GM12891 (cell line): ENCODE data around the gene GOLGA6L10. TPM values are rescaled to one million over a fixed set of nuclear protein-coding genes. Genes with fewer than 3 reads are reported as not detected.
"Not testable (repeated sequence)": the region's sequence is repeated elsewhere in the genome, so short reads cannot be mapped to it uniquely, and the experiment has no call there.

Experiments used
- DNase-seq: peaks from one replicate; pipeline ENCODE4 v3.0.0; 2011; ENCODE audit warnings: low spot score; ENCODE audit not compliant: insufficient read length
- FAIRE-seq: peaks from 2 replicates; lab custom pipeline; 2011; peaks lifted over from hg19 to GRCh38; lab: Jason Lieb, UNC
- PAX5 ChIP-seq: IDR thresholded peaks from 2 replicates; pipeline ENCODE4 v1.6.1; 2011; ENCODE audit warnings: low read length, moderate library complexity, mild to moderate bottlenecking; ENCODE audit not compliant: insufficient read depth, severe bottlenecking
- POLR2A ChIP-seq: IDR thresholded peaks from 2 replicates; pipeline ENCODE4 v1.6.1; 2011; ENCODE audit warnings: low read depth, low read length, control low read depth
- POLR2AphosphoS5 ChIP-seq: IDR thresholded peaks from 2 replicates; pipeline ENCODE4 v1.6.1; 2011; ENCODE audit warnings: low read depth, low read length, control low read depth
- POU2F2 ChIP-seq: IDR thresholded peaks from 2 replicates; pipeline ENCODE4 v1.6.1; 2011; ENCODE audit warnings: low read depth, mild to moderate bottlenecking, control low read depth, low read length, moderate library complexity
- SPI1 ChIP-seq: IDR thresholded peaks from 2 replicates; pipeline ENCODE4 v1.6.1; 2011; ENCODE audit warnings: low read depth, low read length, control low read depth
- TAF1 ChIP-seq: IDR thresholded peaks from 2 replicates; pipeline ENCODE4 v1.6.1; 2011; ENCODE audit warnings: low read depth, low read length, control low read depth
- polyA plus RNA-seq: library from polyadenylated mRNA; unstranded; fragments of >200 nt; gene quantifications from one replicate; pipeline ENCODE4 v1.2.1, GENCODE V29; 2012; ENCODE audit warnings: low read depth, missing spikeins, inconsistent platforms; ENCODE audit not compliant: missing spikeins

The GOLGA6L10 gene, protein sequence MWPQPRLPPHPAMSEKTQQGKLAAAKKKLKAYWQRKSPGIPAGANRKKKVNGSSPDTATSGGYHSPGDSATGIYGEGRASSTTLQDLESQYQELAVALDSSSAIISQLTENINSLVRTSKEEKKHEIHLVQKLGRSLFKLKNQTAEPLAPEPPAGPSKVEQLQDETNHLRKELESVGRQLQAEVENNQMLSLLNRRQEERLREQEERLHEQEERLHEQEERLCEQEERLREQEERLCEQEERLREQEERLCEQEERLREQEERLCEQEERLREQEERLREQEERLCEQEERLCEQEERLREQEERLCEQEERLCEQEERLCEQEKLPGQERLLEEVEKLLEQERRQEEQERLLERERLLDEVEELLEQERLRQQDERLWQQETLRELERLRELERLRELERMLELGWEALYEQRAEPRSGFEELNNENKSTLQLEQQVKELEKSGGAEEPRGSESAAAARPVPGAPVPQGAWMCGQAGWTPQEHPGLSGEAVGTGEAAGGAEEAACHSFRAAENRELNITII
- 2.8 TPM for polyA plus RNA-seq

GRCh38 chr15:82349375-82349774, at the start of gene GOLGA6L10:
TSS of gene GOLGA6L10 (minus strand) at chr15:82349475. CDS start at chr15:82349375, 100 bp downstream.
- FAIRE-seq: not testable (repeated sequence)

DNA sequence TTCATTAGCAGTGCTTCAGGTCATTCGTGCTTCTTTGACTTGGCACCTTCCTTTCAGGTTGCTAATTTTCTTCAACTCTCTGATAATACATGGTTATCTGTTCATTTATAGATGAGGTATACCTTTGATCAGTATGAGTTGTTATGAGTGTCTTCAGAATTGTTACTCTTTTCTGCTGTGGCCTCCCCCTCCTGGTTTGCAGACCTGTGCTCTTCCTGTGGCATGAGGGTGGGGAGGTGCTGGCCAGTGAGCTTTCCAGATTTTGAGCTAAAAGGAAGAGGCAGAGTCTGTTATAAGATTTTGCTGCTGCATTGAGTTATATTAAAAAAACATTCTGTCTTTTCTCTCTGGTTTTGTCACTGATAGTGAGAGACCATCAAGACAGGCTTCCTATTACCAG, 49.5 kb upstream of the GOLGA6L10 start:
- FAIRE-seq (no peak), DNase-seq (no peak)

More at GRCh38 chr15:82349375-82349774, at the start of gene GOLGA6L10:
- not testable (repeated sequence) for DNase-seq

GRCh38 chr15:82397817-82398216, 48.5 kb upstream of the GOLGA6L10 start:
- no peak for DNase-seq
- TF ChIP-seq SPI1: no peak
- no peak for TF ChIP-seq POU2F2
- no peak for TF ChIP-seq POLR2AphosphoS5
- no peak for TF ChIP-seq TAF1
- TF ChIP-seq PAX5: no peak
- no peak for FAIRE-seq

More for the DNA sequence above, 49.5 kb upstream of the GOLGA6L10 start:
- TF ChIP-seq POLR2AphosphoS5: no peak
- TF ChIP-seq POU2F2: no peak
- no peak for TF ChIP-seq TAF1
- TF ChIP-seq POLR2A: no peak
- TF ChIP-seq SPI1: no peak
- no peak for TF ChIP-seq PAX5

DNA sequence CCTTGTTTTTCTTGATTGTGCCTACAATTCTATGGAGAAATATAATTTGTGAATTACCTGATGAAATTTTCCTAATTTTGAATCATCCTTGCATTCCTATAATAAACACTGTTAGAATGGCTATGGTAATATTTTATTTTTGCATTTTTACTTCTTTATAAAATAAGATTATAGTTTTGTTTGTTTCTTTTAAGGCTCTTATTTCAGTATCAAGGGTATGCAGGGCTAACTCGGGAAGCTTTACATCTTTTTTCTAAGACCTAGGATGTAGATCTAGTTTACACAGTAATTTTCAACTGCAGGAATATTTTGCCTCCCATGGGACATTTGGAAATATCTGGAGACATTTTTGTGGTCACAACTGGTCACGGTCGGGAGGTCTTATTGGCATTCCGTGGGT, 46.5 kb upstream of the GOLGA6L10 start:
- FAIRE-seq, DNase-seq: not testable (repeated sequence)

GRCh38 chr15:82393671-82394070, 44.4 kb upstream of the GOLGA6L10 start:
- FAIRE-seq (no peak), DNase-seq (no peak)
- TF ChIP-seq PAX5 (no peak), POLR2AphosphoS5 (no peak), POU2F2 (no peak), SPI1 (no peak), TAF1 (no peak), POLR2A (no peak)

GRCh38 chr15:82392077-82392476, 42.8 kb upstream of the GOLGA6L10 start:
- not testable (repeated sequence) for FAIRE-seq, DNase-seq

DNA sequence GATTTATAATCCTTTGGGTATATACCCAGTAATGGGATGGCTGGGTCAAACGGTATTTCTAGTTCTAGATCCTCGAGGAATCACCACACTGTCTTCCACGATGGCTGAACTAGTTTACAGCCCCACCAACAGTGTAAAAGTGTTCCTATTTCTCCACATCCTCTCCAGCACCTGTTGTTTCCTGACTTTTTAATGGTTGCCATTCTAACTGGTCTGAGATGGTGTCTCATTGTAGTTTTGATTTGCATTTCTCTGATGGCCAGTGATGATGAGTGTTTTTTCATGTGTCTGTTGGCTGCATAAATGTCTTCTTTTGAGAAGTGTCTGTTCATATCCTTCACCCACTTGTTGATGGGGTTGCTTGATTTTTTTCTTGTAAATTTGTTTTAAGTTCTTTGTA, 40.9 kb upstream of the GOLGA6L10 start:
- FAIRE-seq, DNase-seq: not testable (repeated sequence)

DNA sequence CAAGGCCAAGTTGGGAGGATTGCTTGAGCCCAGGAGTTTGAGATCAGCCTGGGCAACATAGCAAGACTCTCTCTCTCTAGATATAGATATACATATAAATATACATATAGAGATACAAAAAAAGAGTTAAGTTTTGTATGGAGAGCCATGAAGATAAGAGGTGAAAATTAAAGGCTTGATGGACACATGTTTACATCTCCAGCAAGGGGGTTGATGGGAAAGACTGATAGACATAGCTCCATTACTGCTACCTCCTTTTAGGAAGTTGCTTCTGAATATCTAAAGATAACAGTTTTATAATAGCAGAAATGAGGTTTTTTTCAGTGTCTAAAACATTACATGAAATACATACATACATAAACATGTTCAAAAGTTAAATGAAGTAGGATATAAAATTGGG, 37.9 kb upstream of the GOLGA6L10 start:
- not testable (repeated sequence) for DNase-seq, FAIRE-seq

GRCh38 chr15:82381330-82381955, 32.2 kb upstream of the GOLGA6L10 start:
- FAIRE-seq, DNase-seq: not testable (repeated sequence)
- peak; percentile 71 for TF ChIP-seq SPI1
- TF ChIP-seq POU2F2: peak; percentile 78; the same call in 1 of the 2 replicates

- not testable (repeated sequence) for FAIRE-seq, DNase-seq
Measured at GRCh38 chr15:82379552-82379951, 30.3 kb upstream of the GOLGA6L10 start.

GRCh38 chr15:82373661-82374060, 24.4 kb upstream of the GOLGA6L10 start:
- DNase-seq, FAIRE-seq: not testable (repeated sequence)

DNA sequence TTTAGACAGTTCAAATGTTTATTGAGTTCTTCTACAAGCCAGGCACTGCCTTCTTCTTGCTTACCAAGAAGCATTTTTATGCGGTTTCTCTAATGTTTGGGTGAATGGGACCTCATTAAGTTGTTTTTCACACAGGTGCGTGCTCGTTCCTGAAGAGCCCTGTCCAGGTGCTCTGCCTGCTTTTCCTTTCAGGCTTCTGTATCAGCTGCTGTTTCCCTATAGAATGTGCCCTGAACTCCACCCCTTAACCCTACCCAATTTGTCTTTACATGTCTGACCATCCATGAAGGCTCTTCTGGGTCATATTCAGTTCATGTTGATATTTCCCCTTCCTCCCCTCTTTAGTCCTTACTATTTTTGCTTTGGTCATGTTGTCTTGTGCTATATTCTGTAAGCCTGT, 22.4 kb upstream of the GOLGA6L10 start:
- no peak for DNase-seq
- TF ChIP-seq POLR2A (no peak), PAX5 (no peak), POLR2AphosphoS5 (no peak), POU2F2 (no peak), SPI1 (no peak)
- FAIRE-seq: no peak

- not testable (repeated sequence) for DNase-seq, FAIRE-seq
Measured at GRCh38 chr15:82367790-82368189, 18.5 kb upstream of the GOLGA6L10 start.

GRCh38 chr15:82365692-82366323, 16.5 kb upstream of the GOLGA6L10 start:
- DNase-seq, FAIRE-seq: not testable (repeated sequence)

GRCh38 chr15:82364548-82364947, 15.3 kb upstream of the GOLGA6L10 start:
- DNase-seq, FAIRE-seq: not testable (repeated sequence)

DNA sequence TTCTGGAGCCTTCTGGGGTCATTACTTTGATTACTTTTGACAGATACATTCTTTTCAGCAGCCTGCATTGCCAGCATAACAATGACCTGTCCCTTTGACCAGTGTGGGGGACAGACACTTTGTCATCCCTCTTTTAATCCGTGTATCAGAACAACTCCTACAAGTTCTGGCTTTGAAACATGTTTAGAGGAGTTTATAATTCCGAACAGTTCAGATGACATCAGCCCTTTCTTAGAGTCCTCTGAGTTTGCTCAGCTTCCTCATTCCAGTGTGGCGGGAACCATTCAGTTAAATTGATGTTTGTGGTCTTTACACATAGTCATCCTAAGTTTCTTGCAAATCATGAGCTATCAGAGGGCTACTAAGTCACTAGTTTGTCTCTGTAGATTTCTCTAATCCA, 13.5 kb upstream of the GOLGA6L10 start:
- not testable (repeated sequence) for DNase-seq, FAIRE-seq

- not testable (repeated sequence) for DNase-seq, FAIRE-seq
Measured at GRCh38 chr15:82360618-82361017, 11.3 kb upstream of the GOLGA6L10 start.
